Measurements from ENCODE around the gene INVS. TPM values are rescaled to one million over a fixed set of nuclear protein-coding genes. Genes with fewer than 3 reads are reported as not detected.

INVS gene
- polyA plus RNA-seq, 1 of the 3 experiments (the other 2 are of a cell fraction) = 8.1 TPM

DNA sequence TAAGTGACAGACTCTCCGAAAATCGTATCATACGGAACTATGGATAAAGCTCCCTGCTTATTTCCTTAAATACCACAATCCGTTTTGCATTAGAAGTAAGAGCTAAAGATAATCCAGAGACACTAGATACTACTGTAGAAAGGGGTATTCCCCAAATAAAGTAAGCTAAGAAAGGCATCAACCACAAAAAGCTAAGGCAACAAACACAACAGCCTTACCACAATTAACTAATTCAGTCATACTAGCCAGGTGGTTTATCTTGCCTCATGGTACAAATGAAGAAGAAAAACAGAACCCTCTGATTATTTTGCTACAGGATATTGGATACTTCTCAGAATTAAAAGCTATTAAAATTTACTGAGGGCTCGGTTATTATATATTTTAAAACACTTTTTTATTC is 14.3 kb upstream of the INVS start:
- peaks cover 2 to 4% of the 10 kb centered on the region in 2 experiments for H3K36me3 ChIP-seq (replicated peaks in 1 of 2; ENCODE audit: control insufficient read depth in 1 of 2, insufficient read depth in 2 of 2, low read length in 1 of 2)
- no peak overlapping the region for H3K4me3 ChIP-seq (ENCODE audit: low read depth in 2 of 2, low read length in 1 of 2)
- H3K4me1 ChIP-seq (ENCODE audit: control insufficient read depth in 1 of 2, insufficient read depth in 2 of 2, low read depth in 1 of 2, low read length in 1 of 2) = peaks cover 2 to 11% of the 10 kb centered on the region in 2 experiments; a peak in 3 of 4 replicates
- no peaks in the 10 kb centered on the region for H3K27me3 ChIP-seq (ENCODE audit: insufficient read depth)
- 91% methylated on average over 5 of the region's 5 CpGs for WGBS (ENCODE audit: low lambda C conversion rate)
- no peak for DNase-seq
- ChIA-PET CTCF (interaction anchor here (1.1 to 1.4 kb wide), 2 partner anchors 13 to 196 kb away, joined by 3 read pairs; no protein-coding TSS in a partner anchor), POLR2A (interaction anchor here (0.8 kb wide), 1 partner anchor 13 kb away, joined by 3 read pairs; no protein-coding TSS in a partner anchor)
- peaks cover 97% of the 10 kb centered on the region for H4K20me1 ChIP-seq (ENCODE audit: insufficient read depth)
- peaks cover 26% of the 10 kb centered on the region for H3F3A ChIP-seq (replicated peaks; ENCODE audit: insufficient read depth)
- no peaks in the 10 kb centered on the region for H3K9me2 ChIP-seq
- no peaks in the 10 kb centered on the region for H3K9me3 ChIP-seq
- H2AFZ ChIP-seq (ENCODE audit: low read depth) = no peak overlapping the region
- no peak for TF ChIP-seq GATA2 (CRISPR knock-in tag; IDR thresholded peaks at IDR 0.05)
- TF ChIP-seq, protein P1, sequence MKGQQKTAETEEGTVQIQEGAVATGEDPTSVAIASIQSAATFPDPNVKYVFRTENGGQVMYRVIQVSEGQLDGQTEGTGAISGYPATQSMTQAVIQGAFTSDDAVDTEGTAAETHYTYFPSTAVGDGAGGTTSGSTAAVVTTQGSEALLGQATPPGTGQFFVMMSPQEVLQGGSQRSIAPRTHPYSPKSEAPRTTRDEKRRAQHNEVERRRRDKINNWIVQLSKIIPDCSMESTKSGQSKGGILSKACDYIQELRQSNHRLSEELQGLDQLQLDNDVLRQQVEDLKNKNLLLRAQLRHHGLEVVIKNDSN (IDR thresholded peaks at IDR 0.05; ENCODE audit: borderline replicate concordance, low read depth) = no peak
- no peak for TF ChIP-seq ELF1 (IDR thresholded peaks at IDR 0.05)
- TF ChIP-seq, protein P2, sequence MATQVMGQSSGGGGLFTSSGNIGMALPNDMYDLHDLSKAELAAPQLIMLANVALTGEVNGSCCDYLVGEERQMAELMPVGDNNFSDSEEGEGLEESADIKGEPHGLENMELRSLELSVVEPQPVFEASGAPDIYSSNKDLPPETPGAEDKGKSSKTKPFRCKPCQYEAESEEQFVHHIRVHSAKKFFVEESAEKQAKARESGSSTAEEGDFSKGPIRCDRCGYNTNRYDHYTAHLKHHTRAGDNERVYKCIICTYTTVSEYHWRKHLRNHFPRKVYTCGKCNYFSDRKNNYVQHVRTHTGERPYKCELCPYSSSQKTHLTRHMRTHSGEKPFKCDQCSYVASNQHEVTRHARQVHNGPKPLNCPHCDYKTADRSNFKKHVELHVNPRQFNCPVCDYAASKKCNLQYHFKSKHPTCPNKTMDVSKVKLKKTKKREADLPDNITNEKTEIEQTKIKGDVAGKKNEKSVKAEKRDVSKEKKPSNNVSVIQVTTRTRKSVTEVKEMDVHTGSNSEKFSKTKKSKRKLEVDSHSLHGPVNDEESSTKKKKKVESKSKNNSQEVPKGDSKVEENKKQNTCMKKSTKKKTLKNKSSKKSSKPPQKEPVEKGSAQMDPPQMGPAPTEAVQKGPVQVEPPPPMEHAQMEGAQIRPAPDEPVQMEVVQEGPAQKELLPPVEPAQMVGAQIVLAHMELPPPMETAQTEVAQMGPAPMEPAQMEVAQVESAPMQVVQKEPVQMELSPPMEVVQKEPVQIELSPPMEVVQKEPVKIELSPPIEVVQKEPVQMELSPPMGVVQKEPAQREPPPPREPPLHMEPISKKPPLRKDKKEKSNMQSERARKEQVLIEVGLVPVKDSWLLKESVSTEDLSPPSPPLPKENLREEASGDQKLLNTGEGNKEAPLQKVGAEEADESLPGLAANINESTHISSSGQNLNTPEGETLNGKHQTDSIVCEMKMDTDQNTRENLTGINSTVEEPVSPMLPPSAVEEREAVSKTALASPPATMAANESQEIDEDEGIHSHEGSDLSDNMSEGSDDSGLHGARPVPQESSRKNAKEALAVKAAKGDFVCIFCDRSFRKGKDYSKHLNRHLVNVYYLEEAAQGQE (IDR thresholded peaks at IDR 0.05; ENCODE audit: low read depth, low read length) = no peak
- TF ChIP-seq POLR2AphosphoS5 (IDR thresholded peaks at IDR 0.05; ENCODE audit: low read depth, low read length) = no peak
- TF ChIP-seq NFIC (IDR thresholded peaks at IDR 0.05; ENCODE audit: borderline replicate concordance) = no peak
- TF ChIP-seq, protein P3, sequence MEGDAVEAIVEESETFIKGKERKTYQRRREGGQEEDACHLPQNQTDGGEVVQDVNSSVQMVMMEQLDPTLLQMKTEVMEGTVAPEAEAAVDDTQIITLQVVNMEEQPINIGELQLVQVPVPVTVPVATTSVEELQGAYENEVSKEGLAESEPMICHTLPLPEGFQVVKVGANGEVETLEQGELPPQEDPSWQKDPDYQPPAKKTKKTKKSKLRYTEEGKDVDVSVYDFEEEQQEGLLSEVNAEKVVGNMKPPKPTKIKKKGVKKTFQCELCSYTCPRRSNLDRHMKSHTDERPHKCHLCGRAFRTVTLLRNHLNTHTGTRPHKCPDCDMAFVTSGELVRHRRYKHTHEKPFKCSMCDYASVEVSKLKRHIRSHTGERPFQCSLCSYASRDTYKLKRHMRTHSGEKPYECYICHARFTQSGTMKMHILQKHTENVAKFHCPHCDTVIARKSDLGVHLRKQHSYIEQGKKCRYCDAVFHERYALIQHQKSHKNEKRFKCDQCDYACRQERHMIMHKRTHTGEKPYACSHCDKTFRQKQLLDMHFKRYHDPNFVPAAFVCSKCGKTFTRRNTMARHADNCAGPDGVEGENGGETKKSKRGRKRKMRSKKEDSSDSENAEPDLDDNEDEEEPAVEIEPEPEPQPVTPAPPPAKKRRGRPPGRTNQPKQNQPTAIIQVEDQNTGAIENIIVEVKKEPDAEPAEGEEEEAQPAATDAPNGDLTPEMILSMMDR (IDR thresholded peaks at IDR 0.05) = no peak
- TF ChIP-seq, protein P4, sequence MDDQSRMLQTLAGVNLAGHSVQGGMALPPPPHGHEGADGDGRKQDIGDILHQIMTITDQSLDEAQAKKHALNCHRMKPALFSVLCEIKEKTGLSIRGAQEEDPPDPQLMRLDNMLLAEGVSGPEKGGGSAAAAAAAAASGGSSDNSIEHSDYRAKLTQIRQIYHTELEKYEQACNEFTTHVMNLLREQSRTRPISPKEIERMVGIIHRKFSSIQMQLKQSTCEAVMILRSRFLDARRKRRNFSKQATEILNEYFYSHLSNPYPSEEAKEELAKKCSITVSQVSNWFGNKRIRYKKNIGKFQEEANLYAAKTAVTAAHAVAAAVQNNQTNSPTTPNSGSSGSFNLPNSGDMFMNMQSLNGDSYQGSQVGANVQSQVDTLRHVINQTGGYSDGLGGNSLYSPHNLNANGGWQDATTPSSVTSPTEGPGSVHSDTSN (IDR thresholded peaks at IDR 0.05) = no peak
- TF ChIP-seq CHD2 (IDR thresholded peaks at IDR 0.05; ENCODE audit: low read length, partially characterized antibody) = no peak
- TF ChIP-seq FOSL2 (IDR thresholded peaks at IDR 0.05; ENCODE audit: borderline replicate concordance, low read depth) = no peak
- TF ChIP-seq RXRA (IDR thresholded peaks at IDR 0.05; ENCODE audit: borderline replicate concordance, low read depth) = no peak
- no peak for TF ChIP-seq MEF2A (IDR thresholded peaks at IDR 0.05; ENCODE audit: borderline replicate concordance, low read depth)
- TF ChIP-seq, protein P5, sequence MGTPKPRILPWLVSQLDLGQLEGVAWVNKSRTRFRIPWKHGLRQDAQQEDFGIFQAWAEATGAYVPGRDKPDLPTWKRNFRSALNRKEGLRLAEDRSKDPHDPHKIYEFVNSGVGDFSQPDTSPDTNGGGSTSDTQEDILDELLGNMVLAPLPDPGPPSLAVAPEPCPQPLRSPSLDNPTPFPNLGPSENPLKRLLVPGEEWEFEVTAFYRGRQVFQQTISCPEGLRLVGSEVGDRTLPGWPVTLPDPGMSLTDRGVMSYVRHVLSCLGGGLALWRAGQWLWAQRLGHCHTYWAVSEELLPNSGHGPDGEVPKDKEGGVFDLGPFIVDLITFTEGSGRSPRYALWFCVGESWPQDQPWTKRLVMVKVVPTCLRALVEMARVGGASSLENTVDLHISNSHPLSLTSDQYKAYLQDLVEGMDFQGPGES (IDR thresholded peaks at IDR 0.05; ENCODE audit: low read depth, low read length) = no peak
- no peak for TF ChIP-seq EP300 (IDR thresholded peaks at IDR 0.05; ENCODE audit: borderline replicate concordance in 1 of 2, low read depth in 1 of 2, low read length in 1 of 2)
- TF ChIP-seq RCOR1 (IDR thresholded peaks at IDR 0.05; ENCODE audit: low read length) = no peak
- TF ChIP-seq TAF1 (IDR thresholded peaks at IDR 0.05; ENCODE audit: borderline replicate concordance, low read depth, low read length) = no peak
- TF ChIP-seq FOXM1 (IDR thresholded peaks at IDR 0.05; ENCODE audit: low read depth) = no peak
- no peak for TF ChIP-seq SIN3A (IDR thresholded peaks at IDR 0.05; ENCODE audit: borderline replicate concordance, low read depth, low read length)
- TF ChIP-seq JUND (IDR thresholded peaks at IDR 0.05) = no peak
- no peak for TF ChIP-seq YY1 (IDR thresholded peaks at IDR 0.05; ENCODE audit: low read depth)
- no peak overlapping the region for H3K27ac ChIP-seq (ENCODE audit: low read depth in 2 of 2, low read length in 1 of 2)
- no peak overlapping the region for H3K4me2 ChIP-seq
- no peak overlapping the region for H3K9ac ChIP-seq
- H3K79me2 ChIP-seq (ENCODE audit: insufficient read depth) = peaks cover 88% of the 10 kb centered on the region

Measured in SK-N-SH (cell line).